A673 (cell line): ENCODE results near the gene PAPPA. TPM values are rescaled to one million over a fixed set of nuclear protein-coding genes. Genes with fewer than 3 reads are reported as not detected.

Source experiments
- BruUV-seq: library from RNA; stranded (reverse); fragments of 400-500 nt; replicated peaks from 2 replicates; lab custom pipeline; 2021; lab: Mats Ljungman, UMichigan
- CTCF ChIA-PET: fragments of 300-600 bp; sonication (Branson Sonifier 250); formaldehyde crosslinking; loops from one replicate; lab custom pipeline; 2022; ENCODE audit warnings: antibody characterized with exemption; lab: Charles Lee
- POLR2A ChIA-PET: fragments of 300-600 bp; sonication (Branson Sonifier 250); formaldehyde crosslinking; loops from one replicate; lab custom pipeline; 2022; ENCODE audit warnings: antibody characterized with exemption; ENCODE audit not compliant: low non-redundant PET; lab: Charles Lee
- DNase-seq: peaks from one replicate; pipeline ENCODE4 v3.0.0-alpha.2; 2015; ENCODE audit warnings: low spot score
- H3K27ac ChIP-seq: fragments of 200-600 bp; sonication (generic); 2 replicates; pipeline ENCODE4 v1.5.1; 2016; ENCODE audit warnings: mixed run types, low read depth, mild to moderate bottlenecking, mixed read lengths, antibody characterized with exemption, low read length; ENCODE audit not compliant: poor library complexity, severe bottlenecking
- H3K27me3 ChIP-seq: fragments of 200-600 bp; sonication (generic); replicated peaks from 2 replicates; pipeline ENCODE4 v1.6.1; 2017; ENCODE audit warnings: mixed run types, low read depth, mild to moderate bottlenecking, mixed read lengths, antibody characterized with exemption, low read length; ENCODE audit not compliant: insufficient read depth, poor library complexity
- H3K36me3 ChIP-seq: fragments of 200-600 bp; sonication (generic); 2 replicates; pipeline ENCODE4 v1.6.1; 2016; ENCODE audit warnings: mixed run types, mild to moderate bottlenecking, mixed read lengths, antibody characterized with exemption, low read length; ENCODE audit not compliant: insufficient read depth, poor library complexity, severe bottlenecking
- H3K4me1 ChIP-seq: fragments of 200-600 bp; sonication (generic); 2 replicates; pipeline ENCODE4 v1.6.1; 2017; ENCODE audit warnings: mixed run types, mild to moderate bottlenecking, mixed read lengths, antibody characterized with exemption, low read length; ENCODE audit not compliant: insufficient read depth, poor library complexity, severe bottlenecking
- H3K4me3 ChIP-seq: fragments of 200-600 bp; sonication (generic); 2 replicates; pipeline ENCODE4 v1.5.1; 2016; ENCODE audit warnings: low read depth, mixed run types, mild to moderate bottlenecking, mixed read lengths, low read length; ENCODE audit not compliant: poor library complexity, severe bottlenecking
- H3K9me3 ChIP-seq: fragments of 200-600 bp; sonication (generic); 2 replicates; pipeline ENCODE4 v1.6.1; 2016; ENCODE audit warnings: mixed run types, low read depth, mild to moderate bottlenecking, mixed read lengths, antibody characterized with exemption, low read length; ENCODE audit not compliant: poor library complexity, severe bottlenecking
- CTCF ChIP-seq: fragments of 300-800, 200-600 bp; sonication (generic); conservative IDR thresholded peaks from 2 replicates; pipeline ENCODE4 v1.5.1; 2017; ENCODE audit warnings: low read depth, mild to moderate bottlenecking, antibody characterized with exemption, low read length, moderate library complexity, mixed read lengths
- EZH2 ChIP-seq: fragments of 200-600 bp; sonication (generic); IDR thresholded peaks from 2 replicates; pipeline ENCODE4 v1.6.1; 2017; ENCODE audit warnings: borderline replicate concordance, low read depth, mild to moderate bottlenecking, mixed read lengths, antibody characterized with exemption, low read length; ENCODE audit not compliant: poor library complexity, severe bottlenecking
- intact Hi-C: fragments of 100-400 bp; cut with micrococcal nuclease; formaldehyde crosslinking; loops from one replicate; pipeline ENCODE4 v1.10.0; 2022; ENCODE audit not compliant: unreplicated experiment
- total RNA-seq: library from RNA; stranded (reverse); gene quantifications from 2 replicates; pipeline ENCODE4 v1.2.3, GENCODE V29; 2021

PAPPA gene
- total RNA-seq, 1 experiment from 2014 or later: 47.4 TPM

- no peaks in the 10 kb centered on the region for H3K27me3 ChIP-seq
- intact Hi-C loops: loop anchor here (5.0 to 10.0 kb wide), 8 partner anchors 77 to 563 kb away; no protein-coding TSS in a partner anchor
- H3K4me3 ChIP-seq: peak overlapping the region; percentile 81
- ChIA-PET CTCF (interaction anchor here (1.0 kb wide), 1 partner anchor 564 kb away, joined by 3 read pairs; no protein-coding TSS in a partner anchor), POLR2A (interaction anchor here (0.7 kb wide), 1 partner anchor 561 kb away, joined by 6 read pairs; no protein-coding TSS in a partner anchor)
- no peaks in the 10 kb centered on the region for H3K9me3 ChIP-seq
- peak; percentile 69 for DNase-seq
- no peak for TF ChIP-seq EZH2
- no peak for TF ChIP-seq CTCF
- peak overlapping the region; percentile 92 for H3K27ac ChIP-seq
- BruUV-seq: TSS peak; percentile 33
- peaks cover 16% of the 10 kb centered on the region for H3K36me3 ChIP-seq
- peaks cover 42% of the 10 kb centered on the region for H3K4me1 ChIP-seq
Measured at GRCh38 chr9:116154976-116155697, 1.5 kb downstream of the PAPPA start.

- ChIA-PET CTCF (interaction anchor here (1.0 kb wide), 1 partner anchor 564 kb away, joined by 3 read pairs; no protein-coding TSS in a partner anchor), POLR2A (interaction anchor here (0.6 to 0.7 kb wide), 3 partner anchors 35 to 562 kb away, joined by 4 to 6 read pairs (median 5); no protein-coding TSS in a partner anchor)
- TF ChIP-seq EZH2 (no peak), CTCF (no peak)
- no peaks in the 10 kb centered on the region for H3K9me3 ChIP-seq
- no peaks in the 10 kb centered on the region for H3K27me3 ChIP-seq
- DNase-seq: peak; percentile 65
- intact Hi-C loops: loop anchor here (5.0 to 10.0 kb wide), 3 partner anchors 77 to 463 kb away; no protein-coding TSS in a partner anchor
- TSS peak; percentile 37 for BruUV-seq
- H3K27ac ChIP-seq: peak overlapping the region; percentile 92
- H3K4me3 ChIP-seq: peak overlapping the region; percentile 81
- peaks cover 21% of the 10 kb centered on the region for H3K36me3 ChIP-seq
- peaks cover 39% of the 10 kb centered on the region for H3K4me1 ChIP-seq
Measured at GRCh38 chr9:116155698-116156039, 2.1 kb downstream of the PAPPA start.

- TF ChIP-seq CTCF: no peak
- no peak for TF ChIP-seq EZH2
- Histone ChIP-seq H3K4me1 (peaks cover 42% of the 10 kb centered on the region), H3K9me3 (no peaks in the 10 kb centered on the region), H3K27ac (peak overlapping the region; percentile 92), H3K36me3 (peaks cover 25% of the 10 kb centered on the region), H3K27me3 (no peaks in the 10 kb centered on the region), H3K4me3 (peak overlapping the region; percentile 81)
- ChIA-PET CTCF (no interaction called here), POLR2A (no interaction called here)
- intact Hi-C loops: loop anchor here (5.0 to 10.0 kb wide), 3 partner anchors 76 to 464 kb away; no protein-coding TSS in a partner anchor
- DNase-seq: peak; percentile 92
- BruUV-seq: no TSS peak
Measured at GRCh38 chr9:116156621-116157314, 3.2 kb downstream of the PAPPA start.
